ENCODE data around the gene D2HGDH.

The D2HGDH gene

DNA sequence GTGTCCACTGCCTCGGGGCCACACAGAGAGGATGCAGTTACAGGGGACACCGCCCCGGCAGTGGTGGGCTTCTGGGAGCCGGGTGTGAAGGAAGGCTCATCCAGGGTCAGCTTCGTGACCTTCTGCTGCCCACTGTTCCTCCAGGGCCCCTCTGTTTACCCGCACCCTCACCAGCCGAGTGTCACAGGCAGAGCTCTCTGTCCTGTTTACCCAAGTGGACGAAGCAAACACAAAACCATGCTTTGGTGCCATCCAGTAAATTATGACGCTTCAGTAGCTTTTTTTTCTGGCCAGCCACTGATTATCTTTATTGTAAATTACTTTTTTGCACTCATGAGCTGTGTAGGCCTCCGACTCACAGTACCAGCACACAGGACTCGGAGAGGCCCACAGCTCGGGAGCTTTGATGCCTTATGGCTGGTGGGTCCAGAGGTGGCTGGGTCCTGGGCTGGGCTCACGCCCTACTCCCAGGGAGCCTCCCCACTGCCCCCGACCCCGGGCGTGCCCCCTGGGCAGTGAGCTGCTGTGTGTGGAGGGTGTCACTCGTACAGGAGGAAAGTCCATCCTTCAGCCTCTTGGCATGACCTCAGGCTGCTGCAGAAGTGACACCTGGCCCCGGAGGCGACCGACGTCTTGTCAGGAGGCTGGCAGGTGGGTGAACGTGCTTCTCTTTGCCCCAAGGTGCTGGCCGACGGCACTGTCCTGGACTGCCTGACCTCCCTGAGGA lies 9.8 kb downstream of the D2HGDH start:
- TF ChIP-seq SIN3A (IDR thresholded peaks at IDR 0.05; ENCODE audit: borderline replicate concordance, insufficient read depth, low read length) = no peak
- TF ChIP-seq POLR2AphosphoS5 (IDR thresholded peaks at IDR 0.05; ENCODE audit: low read depth, low read length) = no peak
- TF ChIP-seq, protein P1, sequence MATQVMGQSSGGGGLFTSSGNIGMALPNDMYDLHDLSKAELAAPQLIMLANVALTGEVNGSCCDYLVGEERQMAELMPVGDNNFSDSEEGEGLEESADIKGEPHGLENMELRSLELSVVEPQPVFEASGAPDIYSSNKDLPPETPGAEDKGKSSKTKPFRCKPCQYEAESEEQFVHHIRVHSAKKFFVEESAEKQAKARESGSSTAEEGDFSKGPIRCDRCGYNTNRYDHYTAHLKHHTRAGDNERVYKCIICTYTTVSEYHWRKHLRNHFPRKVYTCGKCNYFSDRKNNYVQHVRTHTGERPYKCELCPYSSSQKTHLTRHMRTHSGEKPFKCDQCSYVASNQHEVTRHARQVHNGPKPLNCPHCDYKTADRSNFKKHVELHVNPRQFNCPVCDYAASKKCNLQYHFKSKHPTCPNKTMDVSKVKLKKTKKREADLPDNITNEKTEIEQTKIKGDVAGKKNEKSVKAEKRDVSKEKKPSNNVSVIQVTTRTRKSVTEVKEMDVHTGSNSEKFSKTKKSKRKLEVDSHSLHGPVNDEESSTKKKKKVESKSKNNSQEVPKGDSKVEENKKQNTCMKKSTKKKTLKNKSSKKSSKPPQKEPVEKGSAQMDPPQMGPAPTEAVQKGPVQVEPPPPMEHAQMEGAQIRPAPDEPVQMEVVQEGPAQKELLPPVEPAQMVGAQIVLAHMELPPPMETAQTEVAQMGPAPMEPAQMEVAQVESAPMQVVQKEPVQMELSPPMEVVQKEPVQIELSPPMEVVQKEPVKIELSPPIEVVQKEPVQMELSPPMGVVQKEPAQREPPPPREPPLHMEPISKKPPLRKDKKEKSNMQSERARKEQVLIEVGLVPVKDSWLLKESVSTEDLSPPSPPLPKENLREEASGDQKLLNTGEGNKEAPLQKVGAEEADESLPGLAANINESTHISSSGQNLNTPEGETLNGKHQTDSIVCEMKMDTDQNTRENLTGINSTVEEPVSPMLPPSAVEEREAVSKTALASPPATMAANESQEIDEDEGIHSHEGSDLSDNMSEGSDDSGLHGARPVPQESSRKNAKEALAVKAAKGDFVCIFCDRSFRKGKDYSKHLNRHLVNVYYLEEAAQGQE (IDR thresholded peaks at IDR 0.05; ENCODE audit: insufficient read depth in 1 of 2, low read depth in 2 of 2, low read length in 2 of 2) = no peak
- no peak for TF ChIP-seq FOXP2 (optimal IDR thresholded peaks at IDR 0.05; ENCODE audit: borderline replicate concordance, extremely low read depth, extremely low read length, insufficient read depth)
- no peak for TF ChIP-seq TAF1 (IDR thresholded peaks at IDR 0.05; ENCODE audit: borderline replicate concordance, insufficient read depth, low read length)

DNA sequence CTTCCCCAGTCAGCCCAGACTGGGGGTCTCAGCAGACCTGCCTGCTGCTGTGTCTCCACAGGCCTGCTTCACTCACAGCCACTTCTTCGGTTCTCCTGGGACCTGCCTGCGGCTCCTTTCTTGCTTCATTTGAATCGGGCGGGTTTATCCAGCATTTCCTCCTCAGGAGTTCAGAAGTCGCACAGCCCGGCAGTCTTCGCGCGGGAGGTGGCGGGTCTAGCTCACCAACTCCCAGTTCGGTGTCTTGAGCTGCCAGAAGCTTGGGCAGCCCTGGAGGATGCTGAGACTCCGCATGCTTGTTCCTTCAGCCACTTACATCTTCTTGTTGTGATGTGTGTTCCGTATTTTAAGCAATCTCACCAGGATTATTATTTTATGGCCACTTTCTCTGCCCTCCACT lies 10.8 kb downstream of the D2HGDH start:
- no peak for TF ChIP-seq FOXP2 (optimal IDR thresholded peaks at IDR 0.05; ENCODE audit: borderline replicate concordance, extremely low read depth, extremely low read length, insufficient read depth)
- no peak for TF ChIP-seq TAF1 (IDR thresholded peaks at IDR 0.05; ENCODE audit: borderline replicate concordance, insufficient read depth, low read length)
- TF ChIP-seq POLR2AphosphoS5 (IDR thresholded peaks at IDR 0.05; ENCODE audit: low read depth, low read length) = no peak
- TF ChIP-seq, protein P1 (IDR thresholded peaks at IDR 0.05; ENCODE audit: insufficient read depth in 1 of 2, low read depth in 2 of 2, low read length in 2 of 2) = no peak
- no peak for TF ChIP-seq SIN3A (IDR thresholded peaks at IDR 0.05; ENCODE audit: borderline replicate concordance, insufficient read depth, low read length)

DNA sequence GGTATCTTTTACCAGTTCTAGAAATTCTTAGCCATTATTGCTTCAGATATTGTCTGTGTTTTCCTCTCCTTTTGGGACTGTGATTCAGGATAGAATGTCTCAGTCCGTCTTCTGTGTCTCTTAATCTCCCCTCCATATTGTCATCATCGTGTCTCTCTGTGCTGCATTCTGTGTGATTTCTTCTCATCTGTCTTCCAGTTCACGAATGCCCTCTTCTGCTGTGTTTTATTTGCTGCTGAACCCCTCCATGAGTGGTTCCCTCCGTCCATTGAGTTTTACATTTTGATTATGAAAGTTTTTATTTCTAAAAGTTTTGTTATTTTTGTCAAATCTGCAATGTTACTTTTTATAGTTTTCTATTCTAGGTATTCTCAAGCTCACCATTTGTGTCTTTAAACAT lies 11.7 kb downstream of the D2HGDH start:
- no peak for TF ChIP-seq SIN3A (IDR thresholded peaks at IDR 0.05; ENCODE audit: borderline replicate concordance, insufficient read depth, low read length)
- no peak for TF ChIP-seq POLR2AphosphoS5 (IDR thresholded peaks at IDR 0.05; ENCODE audit: low read depth, low read length)
- no peak for TF ChIP-seq TAF1 (IDR thresholded peaks at IDR 0.05; ENCODE audit: borderline replicate concordance, insufficient read depth, low read length)
- TF ChIP-seq FOXP2 (optimal IDR thresholded peaks at IDR 0.05; ENCODE audit: borderline replicate concordance, extremely low read depth, extremely low read length, insufficient read depth) = no peak
- TF ChIP-seq, protein P1 (IDR thresholded peaks at IDR 0.05; ENCODE audit: insufficient read depth in 1 of 2, low read depth in 2 of 2, low read length in 2 of 2) = no peak

DNA sequence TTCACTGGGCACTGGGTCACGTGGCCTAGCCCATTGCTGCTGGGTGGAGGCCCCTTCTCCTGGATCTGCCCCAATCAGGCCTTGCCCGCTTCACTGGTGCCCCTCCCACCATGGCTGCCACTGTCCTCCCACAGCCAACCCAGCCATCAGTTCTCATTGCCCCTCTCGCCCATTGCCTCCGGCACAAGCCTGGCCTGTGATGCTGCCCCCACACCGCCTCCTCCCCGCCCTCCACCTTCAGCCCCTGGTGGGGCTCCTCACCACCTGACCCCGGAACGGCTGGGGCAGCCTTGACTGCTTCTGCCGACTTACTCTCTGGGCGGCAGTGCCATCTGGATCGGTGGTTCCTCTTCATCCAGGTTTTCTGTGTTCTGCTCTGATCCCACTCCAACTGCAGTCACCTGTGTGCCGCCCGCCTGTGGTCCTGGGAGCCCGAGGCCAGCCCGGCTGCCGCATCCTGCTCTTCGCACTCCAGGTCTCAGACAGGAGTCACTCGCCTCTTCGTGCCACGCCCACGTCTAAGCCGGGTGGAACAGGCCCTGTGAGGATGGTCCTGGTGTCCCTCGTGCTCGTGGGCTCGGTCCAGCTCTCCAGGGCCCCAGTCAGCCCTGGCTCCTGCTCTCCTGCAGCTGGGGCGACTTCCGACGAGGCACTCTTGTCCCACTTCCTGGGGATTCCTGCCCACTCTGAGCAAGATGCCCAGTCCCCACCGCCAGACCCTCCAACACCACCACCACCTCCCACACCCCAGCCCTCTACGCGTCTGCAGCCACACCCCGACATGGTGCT lies 14.2 kb downstream of the D2HGDH start:
- TF ChIP-seq POLR2AphosphoS5 (IDR thresholded peaks at IDR 0.05; ENCODE audit: low read depth, low read length) (no peak), FOXP2 (optimal IDR thresholded peaks at IDR 0.05; ENCODE audit: borderline replicate concordance, extremely low read depth, extremely low read length, insufficient read depth) (no peak), TAF1 (IDR thresholded peaks at IDR 0.05; ENCODE audit: borderline replicate concordance, insufficient read depth, low read length) (no peak), SIN3A (IDR thresholded peaks at IDR 0.05; ENCODE audit: borderline replicate concordance, insufficient read depth, low read length) (no peak)
- TF ChIP-seq, protein P1 (IDR thresholded peaks at IDR 0.05; ENCODE audit: insufficient read depth in 1 of 2, low read depth in 2 of 2, low read length in 2 of 2) = no peak

Measured in PFSK-1 (cell line).